NCI-H2081 treated with DMSO at 0.1 percent for 48 hours (cell line): ENCODE measurements around the gene SBK3.
"Not testable (repeated sequence)": the region's sequence is repeated elsewhere in the genome, so short reads cannot be mapped to it uniquely, and the experiment has no call there.

Experiments
- DNase-seq: peaks from one replicate; lab custom pipeline; 2025; lab: John Stamatoyannopoulos, UW

SBK3 gene

GRCh38 chr19:55576746-55577145 is 31.4 kb upstream of the SBK3 start:
- DNase-seq: no peak

GRCh38 chr19:55573929-55574328 is 28.6 kb upstream of the SBK3 start:
- DNase-seq: not testable (repeated sequence)

- not testable (repeated sequence) for DNase-seq
These were observed 24.1 kb upstream of the SBK3 start for GRCh38 chr19:55569477-55569876.

GRCh38 chr19:55567708-55568328 is 22.5 kb upstream of the SBK3 start:
- DNase-seq: no peak

- DNase-seq: no peak
These were observed 21.5 kb upstream of the SBK3 start for GRCh38 chr19:55566823-55567222.

GRCh38 chr19:55563261-55563690 is 17.9 kb upstream of the SBK3 start:
- DNase-seq: no peak

GRCh38 chr19:55559684-55560083 is 14.3 kb upstream of the SBK3 start:
- DNase-seq: no peak

- DNase-seq: no peak
These were observed 9.4 kb upstream of the SBK3 start for GRCh38 chr19:55554741-55555152.

GRCh38 chr19:55554302-55554701 is 9.0 kb upstream of the SBK3 start:
- no peak for DNase-seq

GRCh38 chr19:55553217-55554182 is 8.2 kb upstream of the SBK3 start:
- no peak for DNase-seq

- no peak for DNase-seq
These were observed 7.3 kb upstream of the SBK3 start for GRCh38 chr19:55552620-55553019.

- no peak for DNase-seq
These were observed 6.9 kb upstream of the SBK3 start for GRCh38 chr19:55552206-55552605.

- no peak for DNase-seq
These were observed 4.9 kb upstream of the SBK3 start for GRCh38 chr19:55550321-55550650.

GRCh38 chr19:55549500-55550320 is 4.4 kb upstream of the SBK3 start:
- DNase-seq: no peak

GRCh38 chr19:55546822-55547614 is 1.7 kb upstream of the SBK3 start:
- no peak for DNase-seq

GRCh38 chr19:55546011-55546410 is 668 bp upstream of the SBK3 start:
- DNase-seq: no peak

- no peak for DNase-seq
These were observed 435 bp downstream of the SBK3 start for GRCh38 chr19:55544776-55545439.

- no peak for DNase-seq
These were observed 1.3 kb downstream of the SBK3 start for GRCh38 chr19:55544014-55544413.

- no peak for DNase-seq
These were observed 1.8 kb downstream of the SBK3 start for GRCh38 chr19:55543567-55543966.

- DNase-seq: no peak
These were observed 3.0 kb downstream of the SBK3 start for GRCh38 chr19:55542292-55542855.

- no peak for DNase-seq
These were observed 4.3 kb downstream of the SBK3 start for GRCh38 chr19:55541091-55541490.
